NCI-H128 (cell line): ENCODE results near the gene S100A6.
"Not testable (repeated sequence)": the region's sequence is repeated elsewhere in the genome, so short reads cannot be mapped to it uniquely, and the experiment has no call there.

Source experiments
- DNase-seq: peaks from one replicate; lab custom pipeline; 2025; ENCODE audit not compliant: unreplicated experiment; lab: John Stamatoyannopoulos, UW

Gene S100A6

DNA sequence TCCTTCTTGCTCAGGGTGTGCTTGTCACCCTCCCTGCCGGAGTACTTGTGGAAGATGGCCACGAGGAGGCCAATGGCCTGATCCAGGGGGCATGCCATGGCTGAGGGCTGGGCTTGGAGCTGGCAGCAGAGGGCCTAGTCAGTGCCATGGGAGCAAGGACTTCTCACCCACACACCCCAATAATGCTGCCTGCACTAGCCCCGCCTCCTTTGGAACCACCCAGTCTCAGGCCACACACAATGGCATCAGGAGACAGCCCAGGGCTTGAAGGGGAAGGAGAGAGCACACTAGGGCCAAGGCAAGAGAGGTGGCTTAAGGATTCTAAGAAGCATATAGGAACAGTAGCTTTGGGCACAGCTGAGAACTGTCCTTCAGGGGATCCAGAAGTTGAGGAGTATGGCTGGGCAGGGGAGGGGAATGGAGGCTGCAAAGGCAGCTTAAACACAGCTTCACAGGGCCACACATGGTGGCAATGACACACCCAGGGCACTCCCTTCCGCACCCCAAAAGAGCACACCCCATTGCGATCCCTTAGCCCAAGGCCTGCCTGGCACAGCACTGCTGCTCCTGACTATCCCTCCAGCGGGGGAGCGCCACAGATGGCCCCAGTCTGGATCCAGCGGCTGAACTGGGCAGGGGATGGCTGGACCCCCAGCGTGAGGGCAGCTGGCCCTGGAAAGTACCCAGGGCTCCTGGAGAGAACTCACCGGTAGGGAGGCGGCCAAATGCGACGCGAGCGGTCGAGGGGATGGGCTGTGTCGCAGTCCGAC lies at the start of gene S100A6:
TSS of gene S100A6 (minus strand) at position 750 of the 770 bp plus-strand sequence. CDS start at position 98, 652 bp downstream.
- no peak for DNase-seq

DNA sequence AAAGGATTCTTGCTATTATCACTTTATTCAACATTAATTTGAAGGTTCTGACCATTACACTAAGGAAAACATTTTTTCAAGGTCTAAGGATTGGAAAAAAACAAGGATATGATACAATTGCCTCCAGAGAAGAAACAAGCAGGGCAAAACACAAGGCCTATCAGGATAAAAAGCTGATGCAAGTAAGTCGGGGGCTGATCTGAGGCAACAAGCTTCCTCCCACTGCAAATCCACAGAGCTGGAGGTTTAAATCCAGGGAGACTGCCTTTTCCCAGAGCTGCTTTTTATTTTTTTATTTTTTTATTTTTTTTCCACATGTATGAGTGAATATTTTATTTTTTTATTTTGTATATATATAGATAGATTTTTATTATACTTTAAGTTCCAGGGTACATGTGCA lies 49.2 kb upstream of the S100A6 start:
- DNase-seq, result no peak

DNA sequence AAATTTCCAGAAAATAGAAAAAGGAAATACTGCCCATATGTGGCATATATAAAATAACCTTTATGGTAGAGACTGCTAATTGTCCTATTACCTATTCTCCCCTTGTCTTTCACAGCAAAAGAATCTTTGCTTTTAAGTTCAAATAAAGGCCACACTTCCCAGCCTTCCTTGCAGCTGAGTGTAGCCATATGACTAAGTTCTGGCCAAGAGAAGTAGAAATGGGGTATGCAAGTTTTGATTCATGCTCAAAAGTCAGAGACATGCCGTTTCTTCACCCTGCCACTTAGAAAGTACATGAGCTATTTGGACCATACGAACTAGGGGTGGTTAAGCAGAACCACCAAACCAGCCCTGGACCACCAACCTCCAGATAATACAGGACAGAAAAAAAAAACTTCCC lies 48.2 kb upstream of the S100A6 start:
- no peak for DNase-seq

DNA sequence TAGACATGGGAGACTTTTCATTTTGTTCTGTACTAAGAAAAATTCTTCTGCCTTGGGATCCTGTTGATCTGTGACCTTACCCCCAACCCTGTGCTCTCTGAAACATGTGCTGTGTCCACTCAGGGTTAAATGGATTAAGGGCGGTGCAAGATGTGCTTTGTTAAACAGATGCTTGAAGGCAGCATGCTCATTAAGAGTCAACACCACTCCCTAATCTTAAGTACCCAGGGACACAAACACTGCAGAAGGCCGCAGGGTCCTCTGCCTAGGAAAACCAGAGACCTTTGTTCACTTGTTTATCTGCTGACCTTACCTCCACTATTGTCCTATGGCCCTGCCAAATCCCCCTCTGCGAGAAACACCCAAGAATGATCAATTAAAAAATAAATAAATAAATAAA lies 47.7 kb upstream of the S100A6 start:
- DNase-seq, result not testable (repeated sequence)

DNA sequence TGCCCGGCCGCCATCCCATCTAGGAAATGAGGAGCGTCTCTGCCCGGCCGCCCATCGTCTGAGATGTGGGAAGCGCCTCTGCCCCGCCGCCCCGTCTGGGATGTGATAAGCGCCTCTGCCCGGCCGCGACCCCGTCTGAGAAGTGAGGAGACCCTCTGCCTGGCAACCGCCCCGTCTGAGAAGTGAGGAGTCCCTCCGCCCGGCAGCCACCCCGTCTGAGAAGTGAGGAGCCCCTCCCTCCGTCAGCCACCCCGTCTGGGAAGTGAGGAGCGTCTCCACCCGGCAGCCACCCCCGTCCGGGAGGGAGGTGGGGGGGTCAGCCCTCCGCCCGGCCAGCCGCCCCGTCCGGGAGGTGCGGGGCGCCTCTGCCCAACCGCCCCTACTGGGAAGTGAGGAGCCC lies 47.0 kb upstream of the S100A6 start:
- not testable (repeated sequence) for DNase-seq

DNA sequence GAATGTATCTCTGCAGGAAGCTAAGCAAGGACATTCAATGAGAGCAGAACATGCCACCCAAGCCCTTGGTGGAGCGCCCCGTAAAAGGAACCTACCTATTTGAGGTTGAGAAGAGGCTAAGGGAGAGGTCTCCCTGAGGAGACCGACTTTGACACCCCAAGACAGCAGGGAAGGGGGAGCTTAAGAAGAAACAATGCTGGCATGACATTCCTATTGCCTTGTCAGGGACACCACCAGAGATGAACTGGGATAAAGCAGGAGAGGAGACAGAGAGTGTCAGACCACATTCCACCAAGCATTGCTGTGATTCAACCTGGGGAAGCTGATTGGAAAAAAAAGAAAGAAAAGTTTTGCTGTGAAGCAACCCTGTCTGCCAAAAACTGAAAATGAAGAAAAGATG lies 43.1 kb upstream of the S100A6 start:
- DNase-seq, result no peak

DNA sequence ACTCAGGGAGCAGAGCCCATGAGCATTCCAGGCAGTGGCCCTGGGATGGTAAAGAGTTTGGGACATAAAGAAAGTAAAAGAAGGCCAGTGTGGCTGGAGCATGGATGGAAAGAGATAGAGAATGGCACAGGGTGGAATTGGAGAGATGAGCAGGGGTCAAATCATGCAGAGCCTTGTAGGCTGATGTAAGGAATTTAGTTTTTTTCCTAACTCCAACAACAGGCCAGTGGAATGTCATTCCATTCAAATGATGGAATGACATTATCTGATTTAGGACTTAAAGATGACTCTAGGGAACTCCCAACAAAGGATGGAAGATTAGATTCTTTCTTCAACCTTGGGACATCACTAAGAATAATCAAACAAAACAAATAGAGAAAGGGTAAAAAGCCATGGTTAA lies 42.7 kb upstream of the S100A6 start:
- no peak for DNase-seq

DNA sequence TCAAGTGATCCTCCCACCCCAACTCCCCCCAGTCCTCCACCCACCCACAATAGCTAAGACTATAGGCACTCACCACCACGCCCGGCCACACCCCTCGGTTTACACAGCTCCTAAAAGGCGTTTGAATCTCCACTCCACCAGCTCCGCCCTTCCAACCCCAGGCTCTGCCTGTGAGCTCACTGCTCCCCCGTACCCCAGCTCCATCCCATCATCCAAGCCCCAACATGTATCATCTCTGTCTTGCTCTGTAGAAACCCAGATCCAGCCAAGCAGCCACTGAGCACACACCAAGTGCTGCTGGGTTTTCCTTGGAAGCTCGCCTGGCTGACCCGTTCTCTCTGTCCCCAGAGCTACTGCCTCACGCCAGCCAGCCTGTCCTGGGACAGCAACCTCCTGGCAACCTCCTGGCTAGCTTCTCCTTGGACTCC lies 41.8 kb upstream of the S100A6 start:
- DNase-seq, result no peak

DNA sequence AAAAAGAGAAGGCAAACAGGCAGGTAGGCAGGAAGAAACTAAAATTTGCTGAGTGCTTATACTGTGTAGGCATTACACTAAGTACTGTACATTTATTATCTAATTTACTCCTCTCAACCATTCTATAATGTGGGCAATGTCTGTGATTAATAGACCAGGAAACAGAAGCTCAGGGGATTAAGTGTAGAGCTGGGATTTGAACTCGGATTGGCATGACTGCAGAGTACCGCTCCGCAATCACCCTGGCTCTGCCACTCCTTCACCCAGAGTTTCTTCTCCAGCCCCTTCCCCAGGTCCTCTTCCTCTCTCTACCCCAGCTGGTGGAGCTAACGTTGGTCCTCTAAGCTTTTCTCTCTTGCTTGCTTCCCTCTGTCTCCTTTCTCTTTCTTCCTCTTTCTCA lies 41.3 kb upstream of the S100A6 start:
- no peak for DNase-seq

DNA sequence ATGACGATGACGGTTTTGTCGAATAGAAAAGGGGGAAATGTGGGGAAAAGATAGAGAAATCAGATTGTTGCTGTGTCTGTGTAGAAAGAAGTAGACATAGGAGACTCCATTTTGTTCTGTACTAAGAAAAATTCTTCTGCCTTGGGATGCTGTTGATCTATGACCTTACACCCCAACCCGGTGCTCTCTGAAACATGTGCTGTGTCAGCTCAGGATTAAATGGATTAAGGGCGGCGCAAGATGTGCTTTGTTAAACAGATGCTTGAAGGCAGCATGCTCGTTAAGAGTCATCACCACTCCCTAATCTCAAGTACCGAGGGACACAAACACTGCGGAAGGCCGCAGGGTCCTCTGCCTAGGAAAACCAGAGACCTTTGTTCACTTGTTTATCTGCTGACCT lies 39.7 kb upstream of the S100A6 start:
- not testable (repeated sequence) for DNase-seq

DNA sequence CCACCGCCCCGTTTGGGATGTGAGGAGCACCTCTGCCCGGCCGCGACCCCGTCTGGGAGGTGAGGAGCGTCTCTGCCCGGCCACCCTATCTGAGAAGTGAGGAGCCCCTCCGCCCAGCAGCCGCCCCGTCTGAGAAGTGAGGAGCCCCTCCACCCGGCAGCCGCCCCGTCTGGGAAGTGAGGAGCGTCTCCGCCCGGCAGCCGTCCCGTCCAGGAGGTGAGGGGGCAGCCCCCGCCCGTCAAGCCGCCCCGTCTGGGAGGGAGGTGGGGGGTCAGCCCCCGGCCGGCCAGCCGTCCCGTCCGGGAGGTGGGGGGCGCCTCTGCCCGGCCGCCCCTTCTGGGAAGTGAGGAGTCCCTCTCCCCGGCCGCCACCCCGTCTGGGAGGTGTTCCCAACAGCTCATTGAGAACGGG lies 39.3 kb upstream of the S100A6 start:
- DNase-seq, result not testable (repeated sequence)

DNA sequence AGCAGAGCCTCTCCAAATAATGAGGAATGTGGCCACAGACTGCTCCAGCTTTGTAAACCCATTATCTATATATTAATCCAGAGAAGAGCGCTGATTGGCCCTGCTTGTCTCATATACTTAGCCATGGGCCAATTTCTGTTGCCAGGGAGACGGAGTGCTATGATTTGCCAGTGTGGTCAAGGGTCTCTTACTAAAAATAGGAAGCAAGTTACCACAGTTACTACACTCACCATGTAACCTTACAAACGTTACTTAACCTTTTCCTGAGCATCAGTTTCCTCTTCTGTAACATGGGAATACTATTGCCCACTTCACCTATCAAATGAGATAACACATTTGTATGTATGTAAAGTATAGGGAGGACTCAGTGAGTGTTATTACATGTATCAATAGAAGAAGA lies 37.6 kb upstream of the S100A6 start:
- DNase-seq, result no peak

DNA sequence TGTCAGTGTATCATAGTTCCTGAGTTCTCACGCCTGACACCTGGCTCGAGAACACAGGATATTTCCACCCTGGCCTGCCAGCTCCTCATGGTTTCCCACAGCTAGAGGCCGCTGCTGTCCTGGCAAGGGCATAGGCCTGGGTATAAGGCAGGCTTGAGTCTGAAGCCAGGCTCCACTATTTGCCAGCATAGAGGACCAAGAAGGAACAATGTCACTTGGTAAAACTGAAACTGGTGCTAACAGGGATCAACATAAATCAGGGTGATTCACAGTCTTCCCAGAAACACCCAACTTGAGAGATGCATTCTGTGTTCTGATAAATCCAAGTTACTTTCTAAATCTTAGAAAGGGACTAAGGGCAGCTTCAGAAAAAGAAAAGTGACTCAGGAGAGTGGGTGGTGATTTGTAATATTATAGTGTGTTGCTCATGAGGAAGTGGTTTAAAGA lies 36.8 kb upstream of the S100A6 start:
- peak; percentile 46 for DNase-seq

DNA sequence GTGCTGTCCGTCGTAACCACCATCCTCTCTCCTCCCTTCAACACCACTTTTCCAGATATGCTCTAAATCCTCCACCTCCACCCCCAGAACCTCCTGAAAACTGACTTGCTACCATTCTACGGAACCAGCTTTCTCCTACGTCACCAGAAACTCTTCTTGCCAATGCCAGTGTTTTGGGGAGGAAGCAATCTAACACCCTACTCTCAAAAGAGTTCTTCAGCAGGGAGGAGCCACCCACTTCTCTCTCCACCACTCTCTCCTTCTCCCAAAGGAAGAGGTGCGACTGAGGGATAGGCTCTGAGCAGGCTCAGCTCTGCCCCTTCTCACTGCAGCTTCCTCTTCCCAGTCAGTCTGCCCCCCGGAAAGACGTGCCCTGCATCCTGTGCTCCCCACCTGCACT lies 35.9 kb upstream of the S100A6 start:
- DNase-seq, result no peak

DNA sequence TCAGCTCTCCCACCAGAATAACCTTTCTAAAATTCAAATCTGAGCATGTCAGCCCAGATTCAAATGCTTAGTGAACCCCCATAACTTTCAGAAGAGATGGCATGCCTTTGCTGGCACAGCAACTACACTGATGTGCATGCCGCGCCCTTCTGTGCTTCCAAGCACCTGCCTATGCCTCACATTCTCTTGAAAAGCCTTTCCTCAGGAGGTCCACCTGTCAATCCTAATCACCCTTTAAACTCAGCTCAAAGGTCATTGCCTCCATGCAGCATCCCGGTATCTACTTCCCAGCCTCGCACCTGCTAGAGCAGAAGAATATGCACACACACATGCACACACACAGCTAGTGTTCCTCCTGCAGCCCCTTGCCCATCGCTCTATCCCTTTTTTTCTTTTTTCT lies 35.1 kb upstream of the S100A6 start:
- DNase-seq, result no peak

DNA sequence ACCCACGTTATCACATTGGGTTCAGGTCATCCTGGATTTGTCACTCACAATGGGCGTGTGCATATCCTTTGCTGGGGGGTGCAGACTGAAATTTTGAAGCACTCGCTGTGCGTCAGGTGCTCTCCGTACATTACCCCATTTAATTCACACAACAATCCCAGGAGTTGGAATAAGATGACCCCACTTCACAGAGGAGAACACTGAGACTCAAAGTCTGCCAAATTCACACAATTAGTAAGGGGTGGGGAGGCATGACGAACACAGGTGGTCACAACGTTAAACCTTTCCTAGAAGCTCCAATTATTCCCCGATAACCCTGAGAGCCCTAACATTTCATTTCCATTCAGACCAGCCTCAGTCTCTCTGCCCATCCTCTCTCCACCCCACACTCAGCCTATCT lies 33.7 kb upstream of the S100A6 start:
- no peak for DNase-seq

DNA sequence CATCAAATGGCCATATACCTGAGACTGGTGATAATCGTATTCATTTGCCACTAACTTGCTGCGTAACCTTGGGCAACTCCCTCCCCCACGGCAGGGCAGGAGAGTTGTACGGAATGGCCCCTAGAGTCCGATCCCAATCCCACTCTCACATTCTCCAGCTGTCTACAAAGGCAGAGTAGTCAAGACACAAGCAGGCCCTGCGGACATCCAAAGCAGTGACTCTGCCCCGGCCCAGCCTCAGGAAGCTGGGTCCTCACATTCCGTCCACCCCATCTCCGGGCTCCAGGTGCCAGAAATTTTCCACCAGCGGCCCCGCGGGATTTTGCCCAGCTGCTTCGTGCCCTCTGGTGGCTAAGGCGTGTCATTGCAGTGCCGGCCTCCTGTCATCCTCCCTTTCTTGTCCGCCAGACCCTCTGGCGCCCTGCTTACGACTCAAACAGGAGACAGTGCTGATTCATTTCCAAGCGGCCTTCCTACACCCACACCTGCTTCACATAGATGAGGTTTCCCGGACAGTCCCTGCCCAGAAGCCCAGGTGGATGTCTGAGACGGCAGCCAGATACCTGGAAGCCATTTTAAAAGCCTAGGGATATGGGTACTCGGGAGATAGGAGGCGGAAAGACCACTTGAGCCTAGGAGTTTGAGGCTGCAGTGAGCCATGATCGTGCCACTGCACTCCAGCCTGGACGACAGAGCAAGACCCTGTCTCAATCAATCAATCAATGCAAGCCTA lies 32.7 kb upstream of the S100A6 start:
- DNase-seq, result peak; percentile 85

DNA sequence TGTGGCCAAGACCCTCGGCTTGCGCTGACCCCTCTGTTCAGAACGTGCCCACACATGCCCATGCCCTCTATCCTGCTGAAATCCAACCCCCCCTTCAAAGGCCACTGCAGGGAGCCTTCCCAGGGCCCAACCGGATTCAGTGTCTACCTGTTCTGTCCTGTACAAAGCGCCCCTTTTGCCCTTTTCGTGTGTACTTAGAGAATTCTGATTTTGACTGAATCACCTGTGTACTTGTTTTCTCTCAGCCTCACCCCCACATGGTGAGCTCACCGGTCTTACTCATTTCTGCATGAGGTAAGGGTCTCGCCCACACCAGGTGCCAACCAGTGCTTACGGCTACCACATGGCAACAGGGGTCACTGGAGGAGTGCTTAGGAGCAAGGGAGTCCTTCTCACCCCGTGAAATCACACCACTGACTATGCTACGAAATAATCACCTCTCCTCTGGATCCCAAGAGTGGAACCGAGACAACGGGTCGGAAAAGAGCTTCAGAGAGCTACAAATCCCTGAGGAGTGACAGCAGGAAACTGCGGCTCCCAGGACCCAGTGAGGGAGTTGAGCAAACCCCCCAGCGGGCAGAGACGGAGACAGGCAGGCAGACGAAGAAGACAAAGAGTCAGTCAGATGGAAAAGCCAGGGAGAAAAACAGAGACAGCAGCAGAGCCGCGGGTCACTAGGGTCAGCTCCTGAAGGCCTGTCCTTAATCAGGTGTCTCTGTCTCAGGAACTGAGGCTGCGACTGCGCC lies 32.0 kb upstream of the S100A6 start:
- no peak for DNase-seq

DNA sequence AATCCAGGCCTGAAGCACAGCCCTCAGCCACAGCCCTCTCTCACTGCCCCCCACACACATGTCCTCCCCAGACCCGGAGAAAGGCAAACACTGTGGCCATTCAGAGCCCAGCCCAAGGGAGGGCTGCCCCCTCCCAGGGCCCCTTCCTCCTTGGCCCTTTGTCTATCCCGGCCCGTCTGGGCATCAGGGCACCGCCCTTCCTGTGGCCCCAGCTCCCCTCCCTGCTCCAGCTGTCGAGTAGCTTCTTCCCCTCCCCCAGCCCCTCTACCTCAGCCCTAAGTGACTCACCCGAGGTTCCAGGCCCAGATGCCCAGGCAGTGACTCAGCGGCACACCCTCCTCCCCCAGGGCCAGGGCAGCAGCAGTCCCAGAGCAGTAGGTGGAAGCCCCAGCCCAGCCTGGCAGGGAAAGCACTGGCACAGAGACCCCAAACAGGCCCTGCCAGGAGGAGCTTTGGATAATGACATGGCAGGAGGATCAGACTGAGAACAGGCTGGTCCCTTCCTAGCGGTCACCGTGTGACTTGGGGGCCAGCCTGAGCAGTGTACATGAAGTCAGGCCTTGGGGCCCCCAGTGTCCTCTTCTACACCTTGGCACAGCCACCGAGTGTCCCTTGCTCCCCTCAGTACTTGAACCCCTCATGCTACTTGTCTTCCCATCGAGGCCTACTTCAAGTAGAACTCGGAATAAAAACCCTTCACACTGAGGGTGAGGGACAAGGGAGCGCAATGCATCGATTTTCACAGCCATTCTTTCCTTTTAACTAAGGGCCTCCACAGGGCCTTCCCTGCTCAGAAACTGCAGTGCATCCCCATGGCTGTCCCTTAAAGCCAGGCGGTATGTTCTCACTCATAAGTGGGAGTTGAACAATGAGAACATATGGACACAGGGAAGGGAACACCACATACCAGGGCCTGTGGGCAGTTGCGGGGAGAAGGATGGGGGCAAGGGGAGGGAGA lies 30.9 kb upstream of the S100A6 start:
- no peak for DNase-seq

DNA sequence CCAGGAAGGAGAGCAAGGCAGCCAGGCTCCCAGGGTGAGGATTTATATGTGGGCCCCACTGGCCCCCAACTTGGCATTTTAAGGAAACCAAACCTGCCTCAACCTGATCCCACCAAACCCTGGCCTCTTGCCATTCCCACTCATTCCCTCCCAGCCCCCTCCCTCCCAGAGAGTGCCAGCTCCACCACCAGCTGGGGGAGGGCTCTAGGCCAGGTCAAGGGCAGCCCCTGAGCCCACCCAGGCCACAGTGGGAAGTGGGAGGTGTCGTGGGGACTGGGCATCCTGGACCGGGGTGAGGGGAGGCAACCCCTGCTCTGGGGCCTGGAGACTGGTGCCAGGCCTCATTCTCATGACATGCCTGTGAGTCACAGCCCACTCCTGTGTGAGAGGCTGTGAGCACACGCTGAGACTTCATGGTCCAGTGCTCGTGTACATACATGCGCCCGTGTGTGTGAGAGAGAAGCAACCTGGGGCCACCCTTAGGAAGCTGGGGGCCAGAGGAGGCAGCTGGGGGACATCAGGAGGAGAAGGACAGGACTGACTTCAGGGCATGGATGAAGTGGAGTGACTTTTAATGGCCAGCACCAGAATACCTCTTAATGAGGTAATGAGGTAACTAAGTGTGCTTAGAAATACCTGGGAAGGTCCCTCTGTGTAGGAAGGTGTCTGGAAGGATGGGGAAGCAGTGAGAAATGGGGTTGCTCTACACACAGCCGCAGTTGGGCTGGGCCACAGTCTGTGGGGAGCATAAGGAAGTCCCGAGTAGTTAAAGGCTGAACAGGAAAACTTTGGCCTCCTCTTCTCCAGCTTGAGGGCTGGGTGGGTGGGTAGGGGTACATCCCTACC lies 30.0 kb upstream of the S100A6 start, which contains the start of gene S100A2:
TSS of gene S100A2 (minus strand) at position 316 of the 846 bp plus-strand sequence. CDS start 1,967 bp downstream, outside the sequence.
- peak; percentile 47 for DNase-seq
